ENCODE results near the gene SEMA6D.

DNA sequence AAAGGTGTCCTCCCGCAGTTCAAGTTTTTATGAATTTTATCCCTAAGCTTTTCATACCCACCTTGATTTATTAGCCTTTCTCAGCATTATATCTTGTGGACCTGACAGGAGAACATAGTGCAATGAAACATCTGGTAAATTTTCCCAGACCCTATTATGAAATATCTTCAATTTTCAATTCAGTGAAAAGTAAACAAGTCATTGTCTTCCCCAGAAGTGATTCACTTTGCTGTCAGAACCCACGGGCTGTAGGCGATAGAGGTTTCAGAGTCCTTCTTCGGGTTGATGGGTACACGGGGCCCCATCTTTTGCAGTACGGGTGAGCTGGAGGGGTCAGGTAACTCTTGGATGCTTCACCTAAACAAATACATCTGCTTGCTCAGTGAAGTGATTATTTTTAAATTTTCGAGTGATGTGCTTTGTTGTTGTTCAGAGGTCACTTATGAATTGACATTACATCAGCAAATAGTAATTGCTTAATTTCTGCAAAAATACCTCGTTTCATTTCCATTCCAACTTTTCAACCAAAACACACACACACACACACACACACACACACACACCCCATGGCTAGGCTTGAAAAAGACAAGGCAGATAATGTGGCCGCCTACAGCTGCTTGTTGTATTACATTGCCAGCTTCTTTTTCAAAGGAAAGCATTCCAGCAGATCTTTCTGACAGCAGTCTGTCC, 102.9 kb downstream of the SEMA6D start:
- TF ChIP-seq CTCF (IDR thresholded peaks at IDR 0.05) (no peak), MAX (IDR thresholded peaks at IDR 0.05; ENCODE audit: low read depth) (no peak), TAF1 (IDR thresholded peaks at IDR 0.05; ENCODE audit: borderline replicate concordance, low read depth, low read length) (no peak), CHD2 (IDR thresholded peaks at IDR 0.05; ENCODE audit: low read length, partially characterized antibody) (no peak), USF2 (IDR thresholded peaks at IDR 0.05; ENCODE audit: borderline replicate concordance, low read depth, low read length) (no peak), POLR2AphosphoS5 (IDR thresholded peaks at IDR 0.05; ENCODE audit: low read depth, low read length) (no peak), GABPA (IDR thresholded peaks at IDR 0.05; ENCODE audit: low read depth) (no peak)
- TF ChIP-seq, protein P1, sequence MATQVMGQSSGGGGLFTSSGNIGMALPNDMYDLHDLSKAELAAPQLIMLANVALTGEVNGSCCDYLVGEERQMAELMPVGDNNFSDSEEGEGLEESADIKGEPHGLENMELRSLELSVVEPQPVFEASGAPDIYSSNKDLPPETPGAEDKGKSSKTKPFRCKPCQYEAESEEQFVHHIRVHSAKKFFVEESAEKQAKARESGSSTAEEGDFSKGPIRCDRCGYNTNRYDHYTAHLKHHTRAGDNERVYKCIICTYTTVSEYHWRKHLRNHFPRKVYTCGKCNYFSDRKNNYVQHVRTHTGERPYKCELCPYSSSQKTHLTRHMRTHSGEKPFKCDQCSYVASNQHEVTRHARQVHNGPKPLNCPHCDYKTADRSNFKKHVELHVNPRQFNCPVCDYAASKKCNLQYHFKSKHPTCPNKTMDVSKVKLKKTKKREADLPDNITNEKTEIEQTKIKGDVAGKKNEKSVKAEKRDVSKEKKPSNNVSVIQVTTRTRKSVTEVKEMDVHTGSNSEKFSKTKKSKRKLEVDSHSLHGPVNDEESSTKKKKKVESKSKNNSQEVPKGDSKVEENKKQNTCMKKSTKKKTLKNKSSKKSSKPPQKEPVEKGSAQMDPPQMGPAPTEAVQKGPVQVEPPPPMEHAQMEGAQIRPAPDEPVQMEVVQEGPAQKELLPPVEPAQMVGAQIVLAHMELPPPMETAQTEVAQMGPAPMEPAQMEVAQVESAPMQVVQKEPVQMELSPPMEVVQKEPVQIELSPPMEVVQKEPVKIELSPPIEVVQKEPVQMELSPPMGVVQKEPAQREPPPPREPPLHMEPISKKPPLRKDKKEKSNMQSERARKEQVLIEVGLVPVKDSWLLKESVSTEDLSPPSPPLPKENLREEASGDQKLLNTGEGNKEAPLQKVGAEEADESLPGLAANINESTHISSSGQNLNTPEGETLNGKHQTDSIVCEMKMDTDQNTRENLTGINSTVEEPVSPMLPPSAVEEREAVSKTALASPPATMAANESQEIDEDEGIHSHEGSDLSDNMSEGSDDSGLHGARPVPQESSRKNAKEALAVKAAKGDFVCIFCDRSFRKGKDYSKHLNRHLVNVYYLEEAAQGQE (IDR thresholded peaks at IDR 0.05; ENCODE audit: low read depth, low read length): no peak
- TF ChIP-seq, protein P2, sequence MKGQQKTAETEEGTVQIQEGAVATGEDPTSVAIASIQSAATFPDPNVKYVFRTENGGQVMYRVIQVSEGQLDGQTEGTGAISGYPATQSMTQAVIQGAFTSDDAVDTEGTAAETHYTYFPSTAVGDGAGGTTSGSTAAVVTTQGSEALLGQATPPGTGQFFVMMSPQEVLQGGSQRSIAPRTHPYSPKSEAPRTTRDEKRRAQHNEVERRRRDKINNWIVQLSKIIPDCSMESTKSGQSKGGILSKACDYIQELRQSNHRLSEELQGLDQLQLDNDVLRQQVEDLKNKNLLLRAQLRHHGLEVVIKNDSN (IDR thresholded peaks at IDR 0.05; ENCODE audit: borderline replicate concordance, low read depth): no peak

Data from SK-N-SH (cell line).